ENCODE measurements around the gene COBL. TPM values are rescaled to one million over a fixed set of nuclear protein-coding genes. Genes with fewer than 3 reads are reported as not detected.

COBL gene
- total and polyA plus RNA-seq, 10 of the 15 experiments (the other 5 are each of a cell fraction or from before 2014, with no cell fraction given), result 0.21 TPM; not detected in 9

DNA sequence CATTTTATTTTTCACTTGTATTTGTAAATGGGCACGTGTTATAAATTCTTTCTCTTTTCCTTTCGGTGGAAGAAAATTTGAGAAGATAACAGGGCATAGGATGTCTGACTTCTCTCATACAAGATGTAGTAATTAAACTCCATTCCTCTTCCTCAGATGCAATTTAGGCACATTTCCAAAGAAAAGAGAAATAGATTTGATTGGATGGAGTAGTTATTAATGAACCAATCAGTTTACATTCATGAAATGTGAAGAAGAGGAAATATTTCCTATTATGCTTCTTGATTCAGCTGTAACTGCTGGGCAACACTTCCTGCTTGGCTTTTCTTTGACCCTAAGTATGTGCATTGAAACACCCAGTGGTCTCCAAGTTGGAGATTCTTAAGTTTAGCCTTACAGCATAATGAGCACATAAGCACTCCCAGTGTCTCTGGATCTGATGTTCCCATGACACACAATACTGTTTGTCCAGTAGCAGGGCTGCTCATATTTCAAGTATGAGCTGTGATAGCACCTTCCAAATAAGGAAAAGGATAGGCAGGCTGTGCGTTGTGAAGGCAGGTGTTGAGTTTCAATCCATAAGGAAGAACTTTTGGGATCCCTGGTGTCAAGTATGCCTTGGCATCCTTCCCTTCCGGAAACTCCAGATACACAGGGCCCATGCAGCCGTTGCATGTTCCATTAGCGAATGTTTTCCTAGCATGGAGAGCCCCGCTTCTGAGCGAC, 33.4 kb upstream of the COBL start:
- WGBS (ENCODE audit: insufficient coverage, insufficient replicate concordance, low lambda C conversion rate, missing lambda C conversion rate), result 39% methylated on average over 8 of the region's 8 CpGs
- no peak overlapping the region for H2AFZ ChIP-seq (ENCODE audit: control insufficient read depth, low read depth, low read length)
- no peaks in the 10 kb centered on the region for H3K27me3 ChIP-seq (replicated peaks in 1 of 2; ENCODE audit: control insufficient read depth in 2 of 2, insufficient read depth in 2 of 2, low read length in 1 of 2)
- intact Hi-C loops (cut with micrococcal nuclease; ENCODE audit: unreplicated experiment) (no loop called here), in situ Hi-C loops (cut with MboI) (loop anchor here (25.0 kb wide), 1 partner anchor 1263 kb away; the partner anchor contains the start of gene ZPBP)
- CTCF ChIA-PET, result no interaction called here
- no peaks in the 10 kb centered on the region for H3K4me1 ChIP-seq (ENCODE audit: control insufficient read depth, insufficient read depth, low read length)
- H3K79me2 ChIP-seq (ENCODE audit: control insufficient read depth, insufficient read depth, low read length), result no peaks in the 10 kb centered on the region
- H3K9ac ChIP-seq (ENCODE audit: control insufficient read depth, insufficient read depth, low read length), result no peak overlapping the region
- no peaks in the 10 kb centered on the region for H3K36me3 ChIP-seq (ENCODE audit: control insufficient read depth in 2 of 2, insufficient read depth in 2 of 2, low read length in 1 of 2)
- POLR2A ChIA-PET, result no interaction called here
- no peak overlapping the region for H3K27ac ChIP-seq (ENCODE audit: control insufficient read depth, insufficient read depth)
- FAIRE-seq (no peak), DNase-seq (ENCODE audit: low read depth, low spot score) (no peak), ATAC-seq (no peak)
- H4K20me1 ChIP-seq (ENCODE audit: control insufficient read depth, insufficient read depth), result no peaks in the 10 kb centered on the region
- H3K4me2 ChIP-seq (ENCODE audit: control insufficient read depth, insufficient read depth), result no peak overlapping the region
- H3K4me3 ChIP-seq, result no peak overlapping the region
- TF ChIP-seq TARDBP (IDR thresholded peaks at IDR 0.05; ENCODE audit: borderline replicate concordance) (no peak), TCF12 (IDR thresholded peaks at IDR 0.05; ENCODE audit: low read depth, low read length) (no peak), SRF (IDR thresholded peaks at IDR 0.05; ENCODE audit: low read depth in 2 of 2, low read length in 2 of 2) (no peak), POLR2A (IDR thresholded peaks at IDR 0.05; ENCODE audit: low read depth, low read length) (no peak), TCF7 (IDR thresholded peaks at IDR 0.05; ENCODE audit: borderline replicate concordance) (no peak), MEF2B (IDR thresholded peaks at IDR 0.05; ENCODE audit: partially characterized antibody, poor library complexity, severe bottlenecking) (no peak), ASH2L (IDR thresholded peaks at IDR 0.05; ENCODE audit: borderline replicate concordance, low read depth) (no peak), RB1 (IDR thresholded peaks at IDR 0.05; ENCODE audit: borderline replicate concordance) (no peak), LARP7 (IDR thresholded peaks at IDR 0.05) (no peak), GATAD2B (conservative IDR thresholded peaks at IDR 0.05; ENCODE audit: low read depth) (no peak)
- TF ChIP-seq, protein P1, sequence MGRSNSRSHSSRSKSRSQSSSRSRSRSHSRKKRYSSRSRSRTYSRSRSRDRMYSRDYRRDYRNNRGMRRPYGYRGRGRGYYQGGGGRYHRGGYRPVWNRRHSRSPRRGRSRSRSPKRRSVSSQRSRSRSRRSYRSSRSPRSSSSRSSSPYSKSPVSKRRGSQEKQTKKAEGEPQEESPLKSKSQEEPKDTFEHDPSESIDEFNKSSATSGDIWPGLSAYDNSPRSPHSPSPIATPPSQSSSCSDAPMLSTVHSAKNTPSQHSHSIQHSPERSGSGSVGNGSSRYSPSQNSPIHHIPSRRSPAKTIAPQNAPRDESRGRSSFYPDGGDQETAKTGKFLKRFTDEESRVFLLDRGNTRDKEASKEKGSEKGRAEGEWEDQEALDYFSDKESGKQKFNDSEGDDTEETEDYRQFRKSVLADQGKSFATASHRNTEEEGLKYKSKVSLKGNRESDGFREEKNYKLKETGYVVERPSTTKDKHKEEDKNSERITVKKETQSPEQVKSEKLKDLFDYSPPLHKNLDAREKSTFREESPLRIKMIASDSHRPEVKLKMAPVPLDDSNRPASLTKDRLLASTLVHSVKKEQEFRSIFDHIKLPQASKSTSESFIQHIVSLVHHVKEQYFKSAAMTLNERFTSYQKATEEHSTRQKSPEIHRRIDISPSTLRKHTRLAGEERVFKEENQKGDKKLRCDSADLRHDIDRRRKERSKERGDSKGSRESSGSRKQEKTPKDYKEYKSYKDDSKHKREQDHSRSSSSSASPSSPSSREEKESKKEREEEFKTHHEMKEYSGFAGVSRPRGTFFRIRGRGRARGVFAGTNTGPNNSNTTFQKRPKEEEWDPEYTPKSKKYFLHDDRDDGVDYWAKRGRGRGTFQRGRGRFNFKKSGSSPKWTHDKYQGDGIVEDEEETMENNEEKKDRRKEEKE (IDR thresholded peaks at IDR 0.05), result no peak
- TF ChIP-seq, protein P2, sequence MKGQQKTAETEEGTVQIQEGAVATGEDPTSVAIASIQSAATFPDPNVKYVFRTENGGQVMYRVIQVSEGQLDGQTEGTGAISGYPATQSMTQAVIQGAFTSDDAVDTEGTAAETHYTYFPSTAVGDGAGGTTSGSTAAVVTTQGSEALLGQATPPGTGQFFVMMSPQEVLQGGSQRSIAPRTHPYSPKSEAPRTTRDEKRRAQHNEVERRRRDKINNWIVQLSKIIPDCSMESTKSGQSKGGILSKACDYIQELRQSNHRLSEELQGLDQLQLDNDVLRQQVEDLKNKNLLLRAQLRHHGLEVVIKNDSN (IDR thresholded peaks at IDR 0.05; ENCODE audit: borderline replicate concordance, extremely low read length, insufficient read depth, low read depth, low read length), result no peak
- SMC1A ChIA-PET (ENCODE audit: uncharacterized antibody, unreplicated experiment), result no interaction called here
- H3K9me3 ChIP-seq (replicated peaks; ENCODE audit: control insufficient read depth, insufficient read depth, low read length), result no peaks in the 10 kb centered on the region
- RAD21 ChIA-PET (ENCODE audit: unreplicated experiment), result no interaction called here
- no TSS peak for BruUV-seq (replicated peaks)

Measured in GM12878 (cell line).